RWPE1 (cell line): Measurements from ENCODE around the gene GNA14.

ENCODE experiments used
- CTCF ChIA-PET: fragments of 350-600 bp; sonication (Branson Sonifier 250); formaldehyde crosslinking; extraction: SDS; loops from one replicate; lab custom pipeline; 2021; lab: Yijun Ruan, JAX
- POLR2A ChIA-PET: fragments of 400-600 bp; formaldehyde crosslinking; extraction: SDS; loops from one replicate; lab custom pipeline; 2020; ENCODE audit warnings: antibody characterized with exemption; ENCODE audit not compliant: low non-redundant PET; lab: Yijun Ruan, JAX
- DNase-seq: peaks from one replicate; pipeline ENCODE4 v3.0.0; 2012; ENCODE audit warnings: low spot score
- H3K27ac ChIP-seq: fragments of 450-650 bp; 2 replicates; pipeline ENCODE4 v1.5.1; 2017
- TF ChIP-seq, protein P1 (sequence below): fragments of 450-650 bp; conservative IDR thresholded peaks from 2 replicates; pipeline ENCODE4 v1.5.1; 2017; ENCODE audit warnings: low read depth, mild to moderate bottlenecking

The GNA14 gene

GRCh38 chr9:77663754-77664153, 15.6 kb upstream of the GNA14 start:
- CTCF ChIA-PET = interaction anchor here (0.6 to 0.7 kb wide), 3 partner anchors 13 to 937 kb away, joined by 3 read pairs; no protein-coding TSS in a partner anchor
- no peak overlapping the region for H3K27ac ChIP-seq
- DNase-seq = no peak
- POLR2A ChIA-PET = no interaction called here
- TF ChIP-seq, protein P1, sequence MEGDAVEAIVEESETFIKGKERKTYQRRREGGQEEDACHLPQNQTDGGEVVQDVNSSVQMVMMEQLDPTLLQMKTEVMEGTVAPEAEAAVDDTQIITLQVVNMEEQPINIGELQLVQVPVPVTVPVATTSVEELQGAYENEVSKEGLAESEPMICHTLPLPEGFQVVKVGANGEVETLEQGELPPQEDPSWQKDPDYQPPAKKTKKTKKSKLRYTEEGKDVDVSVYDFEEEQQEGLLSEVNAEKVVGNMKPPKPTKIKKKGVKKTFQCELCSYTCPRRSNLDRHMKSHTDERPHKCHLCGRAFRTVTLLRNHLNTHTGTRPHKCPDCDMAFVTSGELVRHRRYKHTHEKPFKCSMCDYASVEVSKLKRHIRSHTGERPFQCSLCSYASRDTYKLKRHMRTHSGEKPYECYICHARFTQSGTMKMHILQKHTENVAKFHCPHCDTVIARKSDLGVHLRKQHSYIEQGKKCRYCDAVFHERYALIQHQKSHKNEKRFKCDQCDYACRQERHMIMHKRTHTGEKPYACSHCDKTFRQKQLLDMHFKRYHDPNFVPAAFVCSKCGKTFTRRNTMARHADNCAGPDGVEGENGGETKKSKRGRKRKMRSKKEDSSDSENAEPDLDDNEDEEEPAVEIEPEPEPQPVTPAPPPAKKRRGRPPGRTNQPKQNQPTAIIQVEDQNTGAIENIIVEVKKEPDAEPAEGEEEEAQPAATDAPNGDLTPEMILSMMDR = no peak

- DNase-seq = no peak
- H3K27ac ChIP-seq = no peak overlapping the region
- ChIA-PET POLR2A (no interaction called here), CTCF (interaction anchor here (0.5 kb wide), 1 partner anchor 204 kb away, joined by 4 read pairs; no protein-coding TSS in a partner anchor)
- TF ChIP-seq, protein P1 = no peak
These were observed 13.5 kb upstream of the GNA14 start for GRCh38 chr9:77661566-77662085.

DNA sequence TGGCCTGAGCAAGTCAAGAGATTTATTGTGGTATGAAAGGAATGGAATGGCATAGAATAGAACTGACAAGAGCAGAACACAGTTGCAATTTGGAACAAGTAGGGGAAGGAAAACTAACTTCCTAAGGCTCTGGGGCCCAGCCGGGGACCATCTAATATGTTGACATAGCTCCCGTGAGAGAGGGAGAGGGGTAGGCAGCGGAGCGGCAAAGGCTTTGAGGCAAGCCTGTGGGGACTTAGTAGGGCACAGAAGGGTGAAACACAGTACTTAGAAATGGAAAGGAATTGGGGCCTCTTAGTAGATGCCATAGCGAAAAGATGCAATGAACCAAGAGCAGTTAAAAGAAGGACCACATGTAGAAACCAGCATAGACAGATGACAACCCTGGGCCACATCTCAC, 11.8 kb upstream of the GNA14 start:
- TF ChIP-seq, protein P1 = no peak
- CTCF ChIA-PET = no interaction called here
- DNase-seq = no peak
- POLR2A ChIA-PET = no interaction called here
- H3K27ac ChIP-seq = no peak overlapping the region

GRCh38 chr9:77651203-77651602, 3.1 kb upstream of the GNA14 start:
- CTCF ChIA-PET = no interaction called here

GRCh38 chr9:77649109-77649812, 1.1 kb upstream of the GNA14 start:
- no peak overlapping the region for H3K27ac ChIP-seq
- ChIA-PET POLR2A (no interaction called here), CTCF (interaction anchor here (0.6 to 1.8 kb wide), 3 partner anchors 8 to 216 kb away, joined by 4 to 5 read pairs (median 5); no protein-coding TSS in a partner anchor)
- peak; percentile 22 for DNase-seq
- TF ChIP-seq, protein P1 = no peak

More at GRCh38 chr9:77651203-77651602, 3.1 kb upstream of the GNA14 start:
- H3K27ac ChIP-seq = no peak overlapping the region
- no peak for DNase-seq
- POLR2A ChIA-PET = no interaction called here
- TF ChIP-seq, protein P1 = no peak

GRCh38 chr9:77647267-77648233, 572 bp downstream of the GNA14 start:
- TF ChIP-seq, protein P1 = no peak
- ChIA-PET POLR2A (no interaction called here), CTCF (interaction anchor here (0.6 to 1.0 kb wide), 7 partner anchors 101 to 565 kb away, joined by 3 to 6 read pairs (median 3); no protein-coding TSS in a partner anchor)
- no peak for DNase-seq
- H3K27ac ChIP-seq = no peak overlapping the region
